Endothelial cell of umbilical vein (primary cell): ENCODE data around the gene ZFAND2B. TPM values are rescaled to one million over a fixed set of nuclear protein-coding genes. Genes with fewer than 3 reads are reported as not detected.

Experiments used
- BruUV-seq: library from RNA; stranded (reverse); fragments of 400-500 nt; replicated peaks from 2 replicates; lab custom pipeline; 2021; lab: Mats Ljungman, UMichigan
- CTCF ChIA-PET: fragments of 300-600, 350-600 bp; sonication (Branson Sonifier 250); formaldehyde crosslinking; loops from one replicate; lab custom pipeline; 2021; ENCODE audit warnings: antibody characterized with exemption, inconsistent platforms; lab: Charles Lee
- POLR2A ChIA-PET: fragments of 300-600, 350-600 bp; sonication (Branson Sonifier 250); formaldehyde crosslinking; loops from one replicate; lab custom pipeline; 2021; ENCODE audit warnings: antibody characterized with exemption, inconsistent platforms; lab: Charles Lee
- DNase-seq: peaks from one replicate; pipeline ENCODE4 v3.0.0-alpha.2; 2011; ENCODE audit warnings: low read depth, low spot score
- FAIRE-seq: peaks from 2 replicates; lab custom pipeline; 2011; peaks lifted over from hg19 to GRCh38; lab: Jason Lieb, UNC
- H2AFZ ChIP-seq: 2 replicates; pipeline ENCODE4 v1.6.0; 2012; ENCODE audit warnings: low read depth, low read length, control low read depth, inconsistent platforms
- H3K27ac ChIP-seq: 2 replicates; pipeline ENCODE4 v1.5.1; 2011; ENCODE audit warnings: low read depth, mild to moderate bottlenecking, control low read depth, low read length, moderate library complexity; ENCODE audit not compliant: insufficient read depth
- H3K27me3 ChIP-seq, 2 experiments: 2 replicates each; pipeline versions ENCODE4 v1.6.0 to v1.6.1; 2011; ENCODE audit warnings: low read length in 2 of 2, mixed read lengths in 1 of 2; ENCODE audit not compliant: control insufficient read depth in 2 of 2, insufficient read depth in 2 of 2
- H3K36me3 ChIP-seq, 2 experiments: 2 replicates in 1 of 2; 3 replicates in 1 of 2; pipeline ENCODE4 v1.5.1; 2011; ENCODE audit warnings: low read length in 2 of 2, mild to moderate bottlenecking in 1 of 2, moderate library complexity in 1 of 2; ENCODE audit not compliant: control insufficient read depth in 2 of 2, insufficient read depth in 2 of 2; ENCODE audit errors: extremely low read depth in 1 of 2
- H3K4me1 ChIP-seq: 3 replicates; pipeline ENCODE4 v1.5.1; 2011; ENCODE audit warnings: mild to moderate bottlenecking, low read length; ENCODE audit not compliant: control insufficient read depth, insufficient read depth; ENCODE audit errors: extremely low read depth
- H3K4me2 ChIP-seq: 2 replicates; pipeline ENCODE4 v1.6.1; 2011; ENCODE audit warnings: low read length, control low read depth, mixed read lengths; ENCODE audit not compliant: insufficient read depth
- H3K4me3 ChIP-seq, 3 experiments: fragments of 200-600 bp in 1 of 3; sonication (generic), shearing (Covaris generic) in 1 of 3; replicated peaks in 1 of 3; 2 replicates each; pipeline ENCODE4 v1.5.1; 2011 to 2016; ENCODE audit warnings: control low read depth in 3 of 3, low read length in 3 of 3, mild to moderate bottlenecking in 2 of 3, inconsistent platforms in 1 of 3, low read depth in 1 of 3, moderate library complexity in 1 of 3; ENCODE audit not compliant: insufficient read depth in 1 of 3
- H3K79me2 ChIP-seq: 2 replicates; pipeline ENCODE4 v1.6.0; 2012; ENCODE audit warnings: low read length, inconsistent platforms; ENCODE audit not compliant: control insufficient read depth, insufficient read depth
- H3K9ac ChIP-seq: replicated peaks from 2 replicates; pipeline ENCODE3; 2011; ENCODE audit warnings: low read length, control low read depth; ENCODE audit not compliant: insufficient read depth; ENCODE audit errors: extremely low read depth
- H3K9me1 ChIP-seq: replicated peaks from 3 replicates; pipeline ENCODE4 v1.6.0; 2011; ENCODE audit warnings: mild to moderate bottlenecking, low read length; ENCODE audit not compliant: control insufficient read depth, insufficient read depth; ENCODE audit errors: extremely low read depth
- H3K9me3 ChIP-seq: replicated peaks from 2 replicates; pipeline ENCODE4 v1.5.1; 2012; ENCODE audit warnings: low read length, inconsistent platforms; ENCODE audit not compliant: control insufficient read depth, insufficient read depth
- H4K20me1 ChIP-seq: replicated peaks from 2 replicates; pipeline ENCODE3; 2011; ENCODE audit warnings: mild to moderate bottlenecking, low read length; ENCODE audit not compliant: control insufficient read depth, insufficient read depth; ENCODE audit errors: extremely low read depth
- EZH2 ChIP-seq: IDR thresholded peaks from 2 replicates; pipeline ENCODE4 v1.6.1; 2012; ENCODE audit warnings: borderline replicate concordance, low read depth, mild to moderate bottlenecking, moderate library complexity, low read length, inconsistent platforms; ENCODE audit not compliant: severe bottlenecking
- FOS ChIP-seq: IDR thresholded peaks from 2 replicates; pipeline ENCODE4 v1.6.1; 2011; ENCODE audit warnings: mild to moderate bottlenecking, low read length, moderate library complexity, borderline replicate concordance; ENCODE audit not compliant: insufficient read depth
- GATA2 ChIP-seq: IDR thresholded peaks from 2 replicates; pipeline ENCODE4 v1.7.0; 2011; ENCODE audit warnings: low read depth, mild to moderate bottlenecking, moderate library complexity, mixed read lengths, low read length; ENCODE audit not compliant: insufficient read length, insufficient read depth
- JUN ChIP-seq: IDR thresholded peaks from 2 replicates; pipeline ENCODE4 v1.6.1; 2011; ENCODE audit warnings: borderline replicate concordance, low read depth; ENCODE audit not compliant: insufficient read length, insufficient read depth
- MYC ChIP-seq: IDR thresholded peaks from one replicate; pipeline ENCODE4 v1.6.1; 2011; ENCODE audit warnings: mild to moderate bottlenecking, low read depth, low read length
- POLR2A ChIP-seq: IDR thresholded peaks from 2 replicates; pipeline ENCODE4 v1.6.1; 2012; ENCODE audit warnings: low read depth, mild to moderate bottlenecking, control low read depth, low read length
- POLR2AphosphoS5 ChIP-seq: IDR thresholded peaks from 2 replicates; pipeline ENCODE4 v1.6.1; 2012; ENCODE audit warnings: low read depth, mild to moderate bottlenecking, control low read depth, low read length, moderate library complexity; ENCODE audit not compliant: insufficient read depth
- dilution Hi-C: fragments of 300-500 bp; cut with MboI; formaldehyde crosslinking; loops from one replicate; pipeline ENCODE4 v1.15.0; 2019; ENCODE audit warnings: low sequenced_read_pairs; ENCODE audit not compliant: extremely low pct_ligation_motif_present
- intact Hi-C: fragments of 100-400 bp; cut with micrococcal nuclease; formaldehyde crosslinking; loops from one replicate; pipeline ENCODE4 v1.10.0; 2022
- polyA plus RNA-seq, 4 experiments: library from polyadenylated mRNA; depleted of rRNA in 3 of 4; stranded (reverse) in 3 of 4; unstranded in 1 of 4; fragments of >200 nt; gene quantifications; 2 replicates each; pipeline versions ENCODE4 v1.2.1 to v1.2.3, GENCODE V29; 2011 to 2012; ENCODE audit warnings: missing spikeins in 1 of 4
- total RNA-seq: library from RNA; stranded (reverse); gene quantifications from 2 replicates; pipeline ENCODE4 v1.2.3, GENCODE V29; 2021
- TF ChIP-seq, protein P1 (sequence below), 2 donors: IDR thresholded peaks; 1 replicate in 1 of 2; 2 replicates in 1 of 2; pipeline ENCODE4 v1.5.1; 2011; ENCODE audit warnings: low read length in 2 of 2, mild to moderate bottlenecking in 2 of 2, moderate library complexity in 2 of 2, control low read depth in 1 of 2, inconsistent platforms in 1 of 2, low read depth in 1 of 2; ENCODE audit not compliant: insufficient read depth in 1 of 2; ENCODE audit errors: extremely low read depth in 1 of 2
- TF ChIP-seq, protein P2 (sequence below): IDR thresholded peaks from 2 replicates; pipeline ENCODE4 v1.6.1; 2011; ENCODE audit not compliant: insufficient read depth, insufficient read length

Gene ZFAND2B
- total and polyA plus RNA-seq, 2 donors (not counting 3 experiments of a cell fraction or from before 2014, with no cell fraction given): 23.3 to 52.0 TPM

DNA sequence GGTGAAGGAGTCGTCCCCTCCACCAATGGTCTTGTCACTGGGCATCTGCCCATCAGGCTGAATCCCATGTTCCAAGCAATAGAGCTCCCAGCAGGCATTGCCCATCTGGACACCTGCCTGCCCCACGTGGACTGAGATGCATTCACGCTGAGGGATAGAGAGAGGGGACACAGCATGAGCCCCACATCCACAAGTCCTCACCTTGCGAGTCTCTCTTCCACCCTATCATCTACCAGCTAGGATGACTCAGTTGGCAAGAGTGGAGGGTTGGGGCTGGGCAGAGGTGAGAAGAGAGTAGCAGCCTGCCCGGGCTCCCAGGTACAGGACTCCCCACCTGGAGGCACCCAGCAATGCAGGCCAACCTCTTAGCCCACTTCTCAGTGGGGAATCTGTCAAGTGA is 45.5 kb downstream of the ZFAND2B start:
- Histone ChIP-seq H3K79me2 (no peaks in the 10 kb centered on the region), H3K4me3 (no peak overlapping the region), H3K9ac (no peak overlapping the region), H3K4me2 (no peak overlapping the region), H3K36me3 (peaks cover 2% of the 10 kb centered on the region in 2 experiments), H2AFZ (no peak overlapping the region), H3K27ac (no peak overlapping the region), H3K9me1 (no peaks in the 10 kb centered on the region), H4K20me1 (no peaks in the 10 kb centered on the region), H3K9me3 (no peaks in the 10 kb centered on the region), H3K27me3 (peaks cover 15 to 16% of the 10 kb centered on the region in 2 experiments), H3K4me1 (peaks cover 39% of the 10 kb centered on the region)
- intact Hi-C loops (loop anchor here (2.0 kb wide), 2 partner anchors 33 to 43 kb away; partner anchors contain the start of gene ABCB6), dilution Hi-C loops (no loop called here)
- TF ChIP-seq POLR2A (no peak), FOS (no peak), POLR2AphosphoS5 (no peak), GATA2 (no peak), JUN (no peak)
- POLR2A ChIA-PET: interaction anchor here (1.1 kb wide), 1 partner anchor 27 kb away, joined by 4 read pairs; the partner anchor contains the start of gene DNAJB2
- CTCF ChIA-PET: interaction anchor here (1.2 to 2.5 kb wide), 3 partner anchors 26 to 43 kb away, joined by 3 to 14 read pairs (median 7); partner anchors contain the start of gene DNAJB2
- DNase-seq (no peak), FAIRE-seq (no peak)
- BruUV-seq: no TSS peak

DNA sequence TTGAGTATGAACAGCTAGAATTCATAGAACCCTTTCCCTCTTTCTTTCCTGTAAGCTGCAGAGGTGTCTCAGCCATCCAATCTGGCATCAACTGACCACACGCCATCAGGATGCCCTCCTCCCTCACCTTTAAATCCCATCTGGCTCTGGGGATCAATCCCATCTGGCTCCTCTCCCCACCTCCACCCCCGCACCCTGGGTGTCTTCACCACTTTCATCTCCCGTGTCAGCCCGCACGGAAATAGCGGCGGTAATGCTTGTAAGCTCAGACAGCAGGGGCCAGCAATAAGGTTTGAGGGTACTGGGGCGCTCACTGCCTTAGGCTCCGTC is 46.0 kb downstream of the ZFAND2B start:
- POLR2A ChIA-PET: no interaction called here

More for the DNA sequence above, 46.0 kb downstream of the ZFAND2B start:
- Histone ChIP-seq H3K36me3 (peaks cover 0 to 2% of the 10 kb centered on the region in 2 experiments), H3K27me3 (peaks cover 15 to 16% of the 10 kb centered on the region in 2 experiments), H3K79me2 (no peaks in the 10 kb centered on the region), H3K9me3 (no peaks in the 10 kb centered on the region), H3K4me3 (peak overlapping the region in 1 of 3 experiments; percentile 34), H2AFZ (peak overlapping the region; percentile 55), H4K20me1 (no peaks in the 10 kb centered on the region), H3K27ac (no peak overlapping the region), H3K9me1 (no peaks in the 10 kb centered on the region), H3K4me1 (peaks cover 39% of the 10 kb centered on the region), H3K9ac (peak overlapping the region; percentile 21), H3K4me2 (peak overlapping the region; percentile 78)
- TF ChIP-seq GATA2: no peak
- TF ChIP-seq, protein P1, sequence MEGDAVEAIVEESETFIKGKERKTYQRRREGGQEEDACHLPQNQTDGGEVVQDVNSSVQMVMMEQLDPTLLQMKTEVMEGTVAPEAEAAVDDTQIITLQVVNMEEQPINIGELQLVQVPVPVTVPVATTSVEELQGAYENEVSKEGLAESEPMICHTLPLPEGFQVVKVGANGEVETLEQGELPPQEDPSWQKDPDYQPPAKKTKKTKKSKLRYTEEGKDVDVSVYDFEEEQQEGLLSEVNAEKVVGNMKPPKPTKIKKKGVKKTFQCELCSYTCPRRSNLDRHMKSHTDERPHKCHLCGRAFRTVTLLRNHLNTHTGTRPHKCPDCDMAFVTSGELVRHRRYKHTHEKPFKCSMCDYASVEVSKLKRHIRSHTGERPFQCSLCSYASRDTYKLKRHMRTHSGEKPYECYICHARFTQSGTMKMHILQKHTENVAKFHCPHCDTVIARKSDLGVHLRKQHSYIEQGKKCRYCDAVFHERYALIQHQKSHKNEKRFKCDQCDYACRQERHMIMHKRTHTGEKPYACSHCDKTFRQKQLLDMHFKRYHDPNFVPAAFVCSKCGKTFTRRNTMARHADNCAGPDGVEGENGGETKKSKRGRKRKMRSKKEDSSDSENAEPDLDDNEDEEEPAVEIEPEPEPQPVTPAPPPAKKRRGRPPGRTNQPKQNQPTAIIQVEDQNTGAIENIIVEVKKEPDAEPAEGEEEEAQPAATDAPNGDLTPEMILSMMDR (IDR thresholded peaks at IDR 0.05; ENCODE audit: extremely low read depth in 1 of 2, insufficient read depth in 1 of 2, low read depth in 1 of 2, low read length in 2 of 2): no peak
- TF ChIP-seq MYC: no peak
- TF ChIP-seq EZH2: no peak
- TF ChIP-seq, protein P2, sequence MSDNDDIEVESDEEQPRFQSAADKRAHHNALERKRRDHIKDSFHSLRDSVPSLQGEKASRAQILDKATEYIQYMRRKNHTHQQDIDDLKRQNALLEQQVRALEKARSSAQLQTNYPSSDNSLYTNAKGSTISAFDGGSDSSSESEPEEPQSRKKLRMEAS: no peak
- no peak for TF ChIP-seq JUN
- no peak for TF ChIP-seq POLR2A
- no peak for TF ChIP-seq POLR2AphosphoS5
- no peak for TF ChIP-seq FOS
- intact Hi-C loops (loop anchor here (2.0 kb wide), 2 partner anchors 34 to 42 kb away; partner anchors contain the start of gene ABCB6), dilution Hi-C loops (no loop called here)
- DNase-seq: no peak
- no TSS peak for BruUV-seq
- FAIRE-seq: no peak
- CTCF ChIA-PET: interaction anchor here (1.2 to 2.5 kb wide), 2 partner anchors 27 to 43 kb away, joined by 3 to 14 read pairs; partner anchors contain the start of gene DNAJB2
